Urinary bladder (tissue), 2 donors: ENCODE results near the gene UBXN1. TPM values are rescaled to one million over a fixed set of nuclear protein-coding genes. Genes with fewer than 3 reads are reported as not detected.

ENCODE experiments used
- polyA plus RNA-seq: library from polyadenylated mRNA; stranded (reverse); fragments of 200-250 nt; gene quantifications from one replicate; pipeline ENCODE4 v1.2.3, GENCODE V29; 2013
- small RNA-seq: library from RNA; depleted of rRNA; stranded (forward); fragments of <200 nt; gene quantifications from one replicate; pipeline ENCODE3, GENCODE V24; 2014
- total RNA-seq: library from RNA; depleted of rRNA; stranded (reverse); fragments of >200 nt; gene quantifications from one replicate; pipeline ENCODE4 v1.2.3, GENCODE V29; 2014
- donor health status: healthy.

UBXN1 gene
- total and polyA plus RNA-seq, 2 donors: 34.5 to 206 TPM

Small RNA genes lying within 50 kb of the gene (small RNA-seq; reads per million reads assigned to genes)
- not detected for gene SNORA57

Other genes starting within 250 kb of the UBXN1 start
- 554 TPM for gene AHNAK, start 132.3 kb downstream of the UBXN1 start, total RNA-seq
- gene AHNAK, start 132.3 kb downstream of the UBXN1 start, polyA plus RNA-seq: 200 TPM
- 863 TPM for gene EEF1G, start 105.2 kb downstream of the UBXN1 start, total RNA-seq
- gene EEF1G, start 105.2 kb downstream of the UBXN1 start, polyA plus RNA-seq: 1,468 TPM
- 5.1 TPM for gene TUT1, start 87.5 kb downstream of the UBXN1 start, total RNA-seq
- 14.3 TPM for gene TUT1, start 87.5 kb downstream of the UBXN1 start, polyA plus RNA-seq
- gene MTA2, start 77.2 kb downstream of the UBXN1 start, total RNA-seq: 75.2 TPM
- 52.8 TPM for gene MTA2, start 77.2 kb downstream of the UBXN1 start, polyA plus RNA-seq
- 12.9 TPM for gene EML3, start 66.3 kb downstream of the UBXN1 start, total RNA-seq
- gene EML3, start 66.3 kb downstream of the UBXN1 start, polyA plus RNA-seq: 47.7 TPM
- 1.3 TPM for gene ROM1, start 65.8 kb downstream of the UBXN1 start, total RNA-seq
- gene ROM1, start 65.8 kb downstream of the UBXN1 start, polyA plus RNA-seq: 18.9 TPM
- gene B3GAT3, start 57.1 kb downstream of the UBXN1 start, total RNA-seq: 9.7 TPM
- 37.7 TPM for gene B3GAT3, start 57.1 kb downstream of the UBXN1 start, polyA plus RNA-seq
- 93.9 TPM for gene GANAB, start 32.5 kb downstream of the UBXN1 start, total RNA-seq
- gene GANAB, start 32.5 kb downstream of the UBXN1 start, polyA plus RNA-seq: 152 TPM
- gene INTS5, start 25.8 kb downstream of the UBXN1 start, total RNA-seq: 7.9 TPM
- gene INTS5, start 25.8 kb downstream of the UBXN1 start, polyA plus RNA-seq: 16.6 TPM
- 10.9 TPM for gene C11orf98, start 13.9 kb downstream of the UBXN1 start, total RNA-seq
- gene C11orf98, start 13.9 kb downstream of the UBXN1 start, polyA plus RNA-seq: 72.1 TPM
- gene CSKMT, start 13.8 kb downstream of the UBXN1 start, total RNA-seq: 5.0 TPM
- gene CSKMT, start 13.8 kb downstream of the UBXN1 start, polyA plus RNA-seq: 9.5 TPM
- 3.4 TPM for gene UQCC3, start 7.4 kb downstream of the UBXN1 start, total RNA-seq
- gene UQCC3, start 7.4 kb downstream of the UBXN1 start, polyA plus RNA-seq: 13.3 TPM
- 3.1 TPM for gene LBHD1, start 6.8 kb downstream of the UBXN1 start, total RNA-seq
- 2.8 TPM for gene LBHD1, start 6.8 kb downstream of the UBXN1 start, polyA plus RNA-seq
- 10.9 TPM for gene LRRN4CL, start 10.5 kb upstream of the UBXN1 start, total RNA-seq
- 16.7 TPM for gene LRRN4CL, start 10.5 kb upstream of the UBXN1 start, polyA plus RNA-seq
- gene BSCL2, start 28.4 kb upstream of the UBXN1 start, total RNA-seq: 25.6 TPM
- gene BSCL2, start 28.4 kb upstream of the UBXN1 start, polyA plus RNA-seq: 52.6 TPM
- gene GNG3, start 28.6 kb upstream of the UBXN1 start, total RNA-seq: 0.37 TPM
- 0.96 TPM for gene GNG3, start 28.6 kb upstream of the UBXN1 start, polyA plus RNA-seq
- 25.9 TPM for gene HNRNPUL2, start 48.4 kb upstream of the UBXN1 start, total RNA-seq
- gene HNRNPUL2, start 48.4 kb upstream of the UBXN1 start, polyA plus RNA-seq: 50.4 TPM
- gene TTC9C, start 49.4 kb upstream of the UBXN1 start, total RNA-seq: 35.6 TPM
- 27.3 TPM for gene TTC9C, start 49.4 kb upstream of the UBXN1 start, polyA plus RNA-seq
- gene ZBTB3, start 75.1 kb upstream of the UBXN1 start, total RNA-seq: 10.5 TPM
- gene ZBTB3, start 75.1 kb upstream of the UBXN1 start, polyA plus RNA-seq: 3.2 TPM
- gene POLR2G, start 82.5 kb upstream of the UBXN1 start, total RNA-seq: 46.4 TPM
- gene POLR2G, start 82.5 kb upstream of the UBXN1 start, polyA plus RNA-seq: 107 TPM
- gene TAF6L, start 92.3 kb upstream of the UBXN1 start, total RNA-seq: 8.5 TPM
- 21.9 TPM for gene TAF6L, start 92.3 kb upstream of the UBXN1 start, polyA plus RNA-seq
- 26.2 TPM for gene TMEM179B, start 108.3 kb upstream of the UBXN1 start, total RNA-seq
- gene TMEM179B, start 108.3 kb upstream of the UBXN1 start, polyA plus RNA-seq: 64.1 TPM
- 16.7 TPM for gene TMEM223, start 112.9 kb upstream of the UBXN1 start, total RNA-seq
- 21.3 TPM for gene TMEM223, start 112.9 kb upstream of the UBXN1 start, polyA plus RNA-seq
- gene NXF1, start 126.4 kb upstream of the UBXN1 start, total RNA-seq: 32.4 TPM
- gene NXF1, start 126.4 kb upstream of the UBXN1 start, polyA plus RNA-seq: 103 TPM
- 30.0 TPM for gene STX5, start 153.0 kb upstream of the UBXN1 start, total RNA-seq
- gene STX5, start 153.0 kb upstream of the UBXN1 start, polyA plus RNA-seq: 32.0 TPM
- gene TEX54, start 153.8 kb upstream of the UBXN1 start, total RNA-seq: not detected
- not detected for gene TEX54, start 153.8 kb upstream of the UBXN1 start, polyA plus RNA-seq
- 31.1 TPM for gene WDR74, start 160.5 kb upstream of the UBXN1 start, total RNA-seq
- 47.1 TPM for gene WDR74, start 160.5 kb upstream of the UBXN1 start, polyA plus RNA-seq
- 45.0 TPM for gene SLC3A2, start 201.8 kb upstream of the UBXN1 start, total RNA-seq
- 126 TPM for gene SLC3A2, start 201.8 kb upstream of the UBXN1 start, polyA plus RNA-seq
- 0.53 TPM for gene CHRM1, start 242.3 kb upstream of the UBXN1 start, total RNA-seq
- 0.46 TPM for gene CHRM1, start 242.3 kb upstream of the UBXN1 start, polyA plus RNA-seq